Endometrial microvascular endothelial cells (primary cell): ENCODE data around the gene DUSP12. TPM values are rescaled to one million over a fixed set of nuclear protein-coding genes. Genes with fewer than 3 reads are reported as not detected.
"Not testable (repeated sequence)": the region's sequence is repeated elsewhere in the genome, so short reads cannot be mapped to it uniquely, and the experiment has no call there.

Source experiments
- in situ Hi-C: cut with HindIII; loops from 2 replicates; pipeline ENCODE4 v1.10.0; 2017; ENCODE audit warnings: low sequenced_read_pairs, low pct_unique_long_range_greater_than_20kb; ENCODE audit errors: inconsistent ontology term
- total RNA-seq: library from RNA; depleted of rRNA; stranded (reverse); fragments of >200 nt; gene quantifications from one replicate; pipeline ENCODE4 v1.2.3, GENCODE V29; 2015; ENCODE audit errors: inconsistent ontology term

The DUSP12 gene
- total RNA-seq, 1 donor from 2014 or later, result 33.3 TPM

- in situ Hi-C loops, result no loop called here
Measured at GRCh38 chr1:161763522-161764098, 14.0 kb downstream of the DUSP12 start.

GRCh38 chr1:161766102-161766981 lies 16.8 kb downstream of the DUSP12 start, which contains the start of gene ATF6:
ATF6 (plus strand) TSS chr1:161766320; CDS start chr1:161766361, 41 bp downstream.
- in situ Hi-C loops, result no loop called here

GRCh38 chr1:161768461-161768860 lies 18.9 kb downstream of the DUSP12 start:
- in situ Hi-C loops, result no loop called here

- in situ Hi-C loops, result no loop called here
Measured at GRCh38 chr1:161768986-161769672, 19.5 kb downstream of the DUSP12 start.

GRCh38 chr1:161769673-161770045 lies 20.1 kb downstream of the DUSP12 start:
- in situ Hi-C loops, result not testable (repeated sequence)

GRCh38 chr1:161770250-161770649 lies 20.7 kb downstream of the DUSP12 start:
- in situ Hi-C loops, result no loop called here

DNA sequence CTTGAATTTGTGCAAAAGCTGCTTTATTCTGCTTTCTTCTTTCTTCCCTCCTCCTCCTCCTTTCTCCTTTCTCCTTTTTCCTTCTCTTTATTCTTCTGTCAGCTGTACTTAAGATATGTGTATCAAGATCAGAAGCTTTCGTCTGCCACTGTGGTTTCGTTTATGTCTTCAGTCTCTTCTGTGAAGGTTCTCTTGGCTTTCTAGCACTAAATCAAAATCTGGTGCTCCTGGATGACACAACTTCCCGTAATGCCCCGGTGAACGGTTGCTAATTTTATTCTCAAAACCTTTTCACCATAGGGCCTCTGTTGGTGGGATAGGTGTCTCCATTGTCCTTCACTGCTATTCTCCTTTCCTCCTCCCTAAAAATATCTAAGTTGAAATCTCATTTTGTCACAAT lies 21.6 kb downstream of the DUSP12 start:
- in situ Hi-C loops, result no loop called here

- in situ Hi-C loops, result no loop called here
Measured at GRCh38 chr1:161771973-161772372, 22.4 kb downstream of the DUSP12 start.

DNA sequence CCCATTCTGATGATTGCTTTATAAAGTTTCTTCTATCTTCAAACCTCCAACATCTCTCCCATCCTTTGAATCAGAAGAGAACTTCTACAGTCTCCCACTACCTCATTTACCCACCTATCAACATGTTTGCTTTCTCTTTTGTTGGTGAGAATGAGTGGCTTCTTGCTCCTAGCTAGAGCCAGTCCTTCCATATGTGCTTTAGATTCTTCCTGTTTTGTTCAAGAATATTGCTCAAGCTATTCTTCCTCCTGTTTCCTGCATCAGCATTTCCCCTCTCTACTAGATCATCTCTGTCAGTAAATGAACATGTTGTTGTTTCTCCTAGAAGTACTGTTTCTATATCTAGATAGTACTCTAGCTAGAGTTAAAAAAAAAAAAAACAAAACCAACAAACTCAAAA lies 22.8 kb downstream of the DUSP12 start:
- in situ Hi-C loops, result no loop called here

DNA sequence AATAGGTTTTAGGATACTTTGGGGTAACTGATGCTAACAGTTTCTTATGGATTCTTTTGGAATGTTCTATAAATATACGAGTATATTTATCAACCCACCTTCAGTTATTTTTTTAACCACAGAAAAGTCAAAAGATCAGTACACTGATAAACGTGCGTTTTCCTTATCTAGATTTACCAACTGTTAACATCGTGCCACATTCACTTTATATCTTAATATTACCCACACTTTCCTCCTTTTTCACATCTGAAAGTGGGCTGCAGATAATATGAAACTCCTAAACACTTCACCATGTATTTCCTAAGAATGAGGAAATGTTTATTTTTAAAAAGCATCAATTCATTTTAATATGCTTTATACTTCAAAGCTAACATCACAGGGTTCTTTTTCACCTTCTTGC lies 24.2 kb downstream of the DUSP12 start:
- in situ Hi-C loops, result no loop called here

DNA sequence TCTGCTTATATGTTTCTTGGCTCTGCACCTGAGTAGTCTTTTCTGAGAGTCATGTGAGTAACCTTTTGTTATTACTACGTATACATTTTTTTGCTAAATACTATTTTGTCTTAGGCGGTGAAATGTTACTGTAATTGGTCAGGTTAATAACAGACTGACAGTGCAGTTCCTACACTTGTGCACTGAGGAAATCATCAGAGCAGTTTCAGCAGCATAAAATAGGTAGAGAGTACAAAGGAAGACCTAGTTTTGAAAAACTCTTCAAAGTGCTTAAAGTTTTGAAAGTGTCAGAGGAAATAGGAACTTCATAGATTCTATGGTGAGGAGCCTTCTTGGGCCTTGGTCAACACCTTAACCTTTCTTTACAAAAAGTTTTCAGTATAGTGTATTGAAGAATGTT lies 27.7 kb downstream of the DUSP12 start:
- in situ Hi-C loops, result no loop called here

DNA sequence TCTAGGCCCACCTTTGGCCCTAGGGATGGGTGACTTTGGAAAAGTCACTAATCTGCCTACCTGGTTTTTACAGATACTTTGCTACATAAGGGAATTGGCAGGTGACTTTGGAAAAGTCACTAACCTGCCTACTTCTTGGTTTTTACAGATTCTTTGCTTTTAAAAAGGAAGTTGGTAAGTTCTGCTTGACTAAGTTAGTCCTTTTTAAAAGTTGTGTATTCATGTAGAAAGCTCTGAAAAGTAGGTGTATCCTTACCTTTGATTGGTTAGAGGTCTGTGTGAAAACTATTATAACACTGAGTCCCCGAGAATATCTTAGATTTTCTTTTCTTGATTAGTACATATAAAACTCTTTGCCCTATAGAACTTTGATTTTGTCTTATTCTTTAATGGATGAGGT lies 28.9 kb downstream of the DUSP12 start:
- in situ Hi-C loops, result no loop called here

- in situ Hi-C loops, result no loop called here
Measured at GRCh38 chr1:161779393-161779792, 29.8 kb downstream of the DUSP12 start.

GRCh38 chr1:161781995-161782394 lies 32.4 kb downstream of the DUSP12 start:
- in situ Hi-C loops, result no loop called here

DNA sequence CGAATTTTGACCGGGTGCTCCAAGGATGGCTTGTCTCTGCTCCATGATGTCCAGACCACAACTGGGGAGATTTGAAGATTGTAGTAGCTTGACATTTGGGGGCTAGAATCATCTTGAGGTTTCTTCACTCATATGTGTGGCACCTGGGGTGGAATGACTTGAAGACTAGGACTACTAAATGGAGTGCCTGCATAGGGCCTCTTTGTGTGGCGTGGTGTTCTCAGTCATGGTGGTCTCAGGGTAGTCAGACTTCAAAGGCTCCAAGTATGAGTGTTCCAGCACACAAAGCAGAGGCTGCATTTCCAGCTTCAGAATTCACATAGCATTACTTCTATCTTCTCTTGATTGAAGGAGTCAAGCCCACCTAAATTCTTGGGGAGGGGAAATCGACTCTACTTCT lies 33.3 kb downstream of the DUSP12 start:
- in situ Hi-C loops, result no loop called here

GRCh38 chr1:161784968-161785367 lies 35.4 kb downstream of the DUSP12 start:
- in situ Hi-C loops, result no loop called here

DNA sequence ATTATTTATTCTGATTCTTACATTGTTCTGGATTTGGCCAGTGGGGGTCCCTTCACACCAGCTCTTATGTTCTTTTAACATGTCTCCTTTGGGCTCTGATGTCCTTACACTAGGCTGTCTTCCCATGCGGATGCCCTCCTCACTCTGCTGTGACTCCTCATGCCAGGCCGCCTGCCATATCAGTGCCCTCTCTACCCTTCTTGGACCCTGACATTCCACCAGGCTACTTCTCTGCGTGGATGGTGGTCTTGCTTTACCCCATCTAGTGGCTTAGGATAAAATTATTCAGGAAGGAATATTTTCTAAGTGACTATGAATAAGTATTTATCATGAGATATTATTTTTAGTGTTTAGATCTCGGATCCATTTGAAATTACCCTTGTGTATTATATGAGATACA lies 37.8 kb downstream of the DUSP12 start:
- in situ Hi-C loops, result no loop called here

DNA sequence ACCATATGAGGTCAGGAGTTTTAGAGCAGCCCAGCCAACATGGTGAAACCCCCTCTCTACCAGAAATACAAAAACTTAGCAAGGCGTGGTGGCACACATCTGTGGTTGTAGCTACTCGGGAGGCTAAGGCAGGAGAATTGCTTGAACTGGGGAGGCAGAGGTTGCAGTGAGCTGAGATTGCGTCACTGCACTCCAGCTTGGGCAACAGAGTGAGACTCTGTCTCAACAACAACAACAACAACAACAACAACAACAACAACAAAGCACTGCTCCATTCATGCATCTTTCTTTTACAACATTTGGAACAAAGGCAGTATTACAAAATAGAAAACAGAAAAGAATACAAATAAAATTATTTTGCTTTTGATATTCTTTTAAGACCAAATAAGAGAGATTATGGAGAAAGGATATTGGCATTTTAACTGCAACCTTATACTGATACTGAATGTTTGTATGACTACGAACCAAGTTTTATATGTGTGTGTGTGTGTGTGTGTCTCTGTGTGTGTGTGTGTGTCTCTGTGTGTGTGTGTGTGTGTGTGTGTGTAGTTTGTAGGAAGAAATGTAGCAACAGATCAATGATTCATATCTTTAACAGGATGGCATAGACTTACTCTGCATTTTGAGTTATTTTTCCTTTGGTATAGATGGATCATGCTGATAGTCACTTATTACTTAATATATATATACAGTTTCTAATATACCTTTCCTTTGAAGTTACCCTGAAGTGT lies 41.2 kb downstream of the DUSP12 start:
- in situ Hi-C loops, result no loop called here

GRCh38 chr1:161791904-161792655 lies 42.5 kb downstream of the DUSP12 start:
- in situ Hi-C loops, result no loop called here
